ENCODE measurements around the gene PIPOX. TPM values are rescaled to one million over a fixed set of nuclear protein-coding genes. Genes with fewer than 3 reads are reported as not detected.

PIPOX gene
- total and polyA plus RNA-seq, 2 experiments from 2014 or later = 10.2 to 15.8 TPM

- DNase-seq (ENCODE audit: low spot score) = no peak
- peaks cover 79% of the 10 kb centered on the region for H3K27me3 ChIP-seq
- WGBS (ENCODE audit: low lambda C conversion rate, missing lambda C conversion rate) = 75% methylated on average over 7 of the region's 7 CpGs
Measured at GRCh38 chr17:29021226-29021625, 21.7 kb upstream of the PIPOX start.

GRCh38 chr17:29022074-29022473, 20.9 kb upstream of the PIPOX start:
- Histone ChIP-seq H3K4me1 (ENCODE audit: insufficient read depth) (peaks cover 6% of the 10 kb centered on the region), H2AFZ (no peak overlapping the region), H3K27ac (no peak overlapping the region), H3K4me3 (no peak overlapping the region), H3K27me3 (peaks cover 73% of the 10 kb centered on the region), H4K20me1 (ENCODE audit: insufficient read depth, poor library complexity, severe bottlenecking) (no peaks in the 10 kb centered on the region), H3K9me2 (replicated peaks; ENCODE audit: insufficient read depth) (no peaks in the 10 kb centered on the region), H3K9me3 (ENCODE audit: low read depth) (no peaks in the 10 kb centered on the region), H3K4me2 (no peak overlapping the region), H3K79me2 (no peaks in the 10 kb centered on the region), H3K36me3 (replicated peaks; ENCODE audit: insufficient read depth, low read depth) (no peaks in the 10 kb centered on the region)
- WGBS (ENCODE audit: low lambda C conversion rate, missing lambda C conversion rate) = 77% methylated on average over 7 of the region's 7 CpGs
- DNase-seq (ENCODE audit: low spot score) = no peak
- no peak for TF ChIP-seq EZH2 (IDR thresholded peaks at IDR 0.05; ENCODE audit: borderline replicate concordance)
- TF ChIP-seq EZH2phosphoT487 (IDR thresholded peaks at IDR 0.05; ENCODE audit: low read depth, severe bottlenecking, unreplicated experiment) = no peak
- TF ChIP-seq CTCF (IDR thresholded peaks at IDR 0.05; ENCODE audit: poor library complexity) = no peak

More at GRCh38 chr17:29021226-29021625, 21.7 kb upstream of the PIPOX start:
- Histone ChIP-seq H3K4me1 (ENCODE audit: insufficient read depth) (peaks cover 6% of the 10 kb centered on the region), H3K4me3 (no peak overlapping the region), H3K27ac (no peak overlapping the region), H3K36me3 (replicated peaks; ENCODE audit: insufficient read depth, low read depth) (no peaks in the 10 kb centered on the region), H3K9me2 (replicated peaks; ENCODE audit: insufficient read depth) (no peaks in the 10 kb centered on the region), H3K9me3 (ENCODE audit: low read depth) (no peaks in the 10 kb centered on the region), H3K79me2 (no peaks in the 10 kb centered on the region), H3K4me2 (no peak overlapping the region), H2AFZ (no peak overlapping the region), H4K20me1 (ENCODE audit: insufficient read depth, poor library complexity, severe bottlenecking) (no peaks in the 10 kb centered on the region)
- TF ChIP-seq EZH2 (IDR thresholded peaks at IDR 0.05; ENCODE audit: borderline replicate concordance) = no peak
- no peak for TF ChIP-seq EZH2phosphoT487 (IDR thresholded peaks at IDR 0.05; ENCODE audit: low read depth, severe bottlenecking, unreplicated experiment)
- no peak for TF ChIP-seq CTCF (IDR thresholded peaks at IDR 0.05; ENCODE audit: poor library complexity)

GRCh38 chr17:29024316-29024952, 18.5 kb upstream of the PIPOX start:
- WGBS (ENCODE audit: low lambda C conversion rate, missing lambda C conversion rate) = 70% methylated on average over 6 of the region's 6 CpGs
- no peak for DNase-seq (ENCODE audit: low spot score)
- Histone ChIP-seq H4K20me1 (ENCODE audit: insufficient read depth, poor library complexity, severe bottlenecking) (no peaks in the 10 kb centered on the region), H3K4me2 (no peak overlapping the region), H3K9me3 (ENCODE audit: low read depth) (no peaks in the 10 kb centered on the region), H2AFZ (no peak overlapping the region), H3K79me2 (no peaks in the 10 kb centered on the region), H3K27ac (no peak overlapping the region), H3K9me2 (replicated peaks; ENCODE audit: insufficient read depth) (no peaks in the 10 kb centered on the region), H3K27me3 (peaks cover 54% of the 10 kb centered on the region), H3K36me3 (replicated peaks; ENCODE audit: insufficient read depth, low read depth) (no peaks in the 10 kb centered on the region), H3K4me3 (no peak overlapping the region), H3K4me1 (ENCODE audit: insufficient read depth) (peaks cover 6% of the 10 kb centered on the region)
- TF ChIP-seq CTCF (IDR thresholded peaks at IDR 0.05; ENCODE audit: poor library complexity) (no peak), EZH2 (IDR thresholded peaks at IDR 0.05; ENCODE audit: borderline replicate concordance) (no peak), EZH2phosphoT487 (IDR thresholded peaks at IDR 0.05; ENCODE audit: low read depth, severe bottlenecking, unreplicated experiment) (no peak)
